IMR-90 (cell line): ENCODE data around the gene MAPK11. TPM values are rescaled to one million over a fixed set of nuclear protein-coding genes. Genes with fewer than 3 reads are reported as not detected.
A peak's percentile ranks its signal among the peaks of the same experiment; 100 is the strongest.

Experiments used
- ATAC-seq: fragments of 200-7000 bp; cut with Tn5 transposase; 2 replicates; pipeline ENCODE4 v1.9.1; 2020; ENCODE audit warnings: low read depth, mild to moderate bottlenecking, moderate library complexity
- BruUV-seq: library from RNA; stranded (reverse); fragments of 400-500 nt; replicated peaks from 2 replicates; lab custom pipeline; 2021; lab: Mats Ljungman, UMichigan
- CTCF ChIA-PET: fragments of 300-600 bp; formaldehyde crosslinking; extraction: SDS; loops from one replicate; lab custom pipeline; 2021; ENCODE audit warnings: antibody characterized with exemption; lab: Yijun Ruan, JAX
- POLR2A ChIA-PET: fragments of 300-600 bp; sonication (Branson Sonifier 250); formaldehyde crosslinking; loops from one replicate; lab custom pipeline; 2022; ENCODE audit warnings: antibody characterized with exemption; ENCODE audit not compliant: unreplicated experiment; lab: Charles Lee
- DNase-seq: peaks from one replicate; pipeline ENCODE4 v3.0.0; 2013
- H2AFZ ChIP-seq: replicated peaks from 2 replicates; pipeline ENCODE3; 2013; ENCODE audit warnings: low read length, mild to moderate bottlenecking; ENCODE audit not compliant: poor library complexity
- H2AK5ac ChIP-seq: 2 replicates; pipeline ENCODE4 v1.6.1; 2013; ENCODE audit warnings: low read depth, low read length, inconsistent platforms
- H2AK9ac ChIP-seq: replicated peaks from 2 replicates; pipeline ENCODE3; 2013; ENCODE audit warnings: mild to moderate bottlenecking, low read depth, low read length, moderate library complexity; ENCODE audit not compliant: poor library complexity
- H2BK120ac ChIP-seq: 2 replicates; pipeline ENCODE4 v1.6.1; 2013; ENCODE audit warnings: low read depth, low read length, inconsistent platforms
- H2BK15ac ChIP-seq: 3 replicates; pipeline ENCODE4 v1.6.1; 2013; ENCODE audit warnings: low read depth, low read length, inconsistent platforms
- H2BK20ac ChIP-seq: 2 replicates; pipeline ENCODE4 v1.6.1; 2013; ENCODE audit warnings: low read depth, mild to moderate bottlenecking, inconsistent platforms, low read length, moderate library complexity
- H2BK5ac ChIP-seq: 2 replicates; pipeline ENCODE4 v1.6.1; 2013; ENCODE audit warnings: mild to moderate bottlenecking, low read depth, low read length, inconsistent platforms; ENCODE audit not compliant: poor library complexity, severe bottlenecking
- H3K14ac ChIP-seq: replicated peaks from 2 replicates; pipeline ENCODE4 v1.6.1; 2013; ENCODE audit warnings: low read depth, low read length, inconsistent platforms
- H3K18ac ChIP-seq: 2 replicates; pipeline ENCODE4 v1.6.1; 2013; ENCODE audit warnings: low read depth, low read length, control low read depth
- H3K23ac ChIP-seq: 2 replicates; pipeline ENCODE4 v1.6.1; 2013; ENCODE audit warnings: low read depth, low read length, inconsistent platforms
- H3K27ac ChIP-seq: 2 replicates; pipeline ENCODE4 v1.5.1; 2013; ENCODE audit warnings: mild to moderate bottlenecking, control low read depth, low read length; ENCODE audit not compliant: insufficient read depth
- H3K27me3 ChIP-seq: 2 replicates; pipeline ENCODE4 v1.6.1; 2013; ENCODE audit warnings: low read length; ENCODE audit not compliant: control insufficient read depth, insufficient read depth
- H3K36me3 ChIP-seq: 2 replicates; pipeline ENCODE4 v1.6.1; 2013; ENCODE audit warnings: low read length, mixed read lengths; ENCODE audit not compliant: control insufficient read depth, insufficient read depth
- H3K4ac ChIP-seq: 2 replicates; pipeline ENCODE4 v1.6.1; 2013; ENCODE audit warnings: low read depth, low read length, inconsistent platforms
- H3K4me1 ChIP-seq: 2 replicates; pipeline ENCODE4 v1.6.1; 2013; ENCODE audit warnings: low read length, mixed read lengths; ENCODE audit not compliant: control insufficient read depth, insufficient read depth
- H3K4me2 ChIP-seq: 2 replicates; pipeline ENCODE4 v1.6.1; 2013; ENCODE audit warnings: low read depth, mild to moderate bottlenecking, control low read depth, low read length, moderate library complexity
- H3K4me3 ChIP-seq: 2 replicates; pipeline ENCODE4 v1.5.1; 2013; ENCODE audit warnings: low read depth, mild to moderate bottlenecking, control low read depth, low read length, moderate library complexity; ENCODE audit not compliant: insufficient read depth
- H3K56ac ChIP-seq: 2 replicates; pipeline ENCODE4 v1.6.1; 2013; ENCODE audit warnings: low read length, inconsistent platforms; ENCODE audit not compliant: insufficient read depth; ENCODE audit errors: extremely low read depth
- H3K79me1 ChIP-seq, 2 experiments: 2 replicates each; pipeline ENCODE4 v1.6.1; 2013; ENCODE audit warnings: low read length in 2 of 2, inconsistent platforms in 1 of 2, low read depth in 1 of 2
- H3K9ac ChIP-seq: 2 replicates; pipeline ENCODE4 v1.6.1; 2013; ENCODE audit warnings: low read depth, low read length, control low read depth
- H3K9me1 ChIP-seq: 2 replicates; pipeline ENCODE4 v1.6.1; 2013; ENCODE audit warnings: low read length, inconsistent platforms; ENCODE audit not compliant: insufficient read depth
- H3K9me3 ChIP-seq: 2 replicates; pipeline ENCODE4 v1.6.1; 2013; ENCODE audit warnings: low read length; ENCODE audit not compliant: control insufficient read depth, insufficient read depth
- H4K20me1 ChIP-seq: 2 replicates; pipeline ENCODE4 v1.6.1; 2013; ENCODE audit warnings: low read length, inconsistent platforms; ENCODE audit not compliant: insufficient read depth
- H4K5ac ChIP-seq: 2 replicates; pipeline ENCODE4 v1.6.1; 2013; ENCODE audit warnings: mild to moderate bottlenecking, low read depth, low read length, control low read depth
- H4K8ac ChIP-seq, 2 experiments: 2 replicates each; pipeline ENCODE4 v1.6.1; 2013; ENCODE audit warnings: low read depth in 2 of 2, low read length in 2 of 2, control low read depth in 1 of 2, inconsistent platforms in 1 of 2
- H4K91ac ChIP-seq: 2 replicates; pipeline ENCODE4 v1.6.1; 2013; ENCODE audit warnings: low read depth, low read length, inconsistent platforms; ENCODE audit not compliant: insufficient read depth
- MAFK ChIP-seq: IDR thresholded peaks from 2 replicates; pipeline ENCODE4 v1.6.1; 2012; ENCODE audit warnings: low read depth, low read length, improper control_type of control experiment
- MXI1 ChIP-seq: IDR thresholded peaks from 2 replicates; pipeline ENCODE4 v1.6.1; 2012; ENCODE audit warnings: low read depth, mild to moderate bottlenecking, low read length, moderate library complexity, borderline replicate concordance
- NFE2L2 ChIP-seq: fragments of 150-350 bp; IDR thresholded peaks from 2 replicates; pipeline ENCODE4 v1.6.1; 2016; ENCODE audit warnings: low read depth, mild to moderate bottlenecking, low read length
- POLR2A ChIP-seq: IDR thresholded peaks from 2 replicates; pipeline ENCODE4 v1.6.1; 2012; ENCODE audit warnings: mild to moderate bottlenecking, low read depth, low read length
- RAD21 ChIP-seq: IDR thresholded peaks from 2 replicates; pipeline ENCODE4 v1.6.1; 2012; ENCODE audit warnings: low read length, improper control_type of control experiment
- RCOR1 ChIP-seq: IDR thresholded peaks from 2 replicates; pipeline ENCODE4 v1.6.1; 2012; ENCODE audit warnings: mild to moderate bottlenecking, low read length, improper control_type of control experiment; ENCODE audit not compliant: insufficient replicate concordance
- RFX5 ChIP-seq: IDR thresholded peaks from 2 replicates; pipeline ENCODE4 v1.8.0; 2012; ENCODE audit warnings: low read depth, mild to moderate bottlenecking, low read length, moderate library complexity
- SMC3 ChIP-seq: fragments of 150-350 bp; IDR thresholded peaks from 2 replicates; pipeline ENCODE4 v1.6.1; 2016; ENCODE audit warnings: low read depth, mild to moderate bottlenecking, antibody characterized with exemption, low read length, moderate library complexity
- WGBS, 2 experiments: methylation state at CpG; one replicate each; pipeline versions ENCODE4 v1.1.5 to v1.1.7; 2013; ENCODE audit warnings: missing lambda C conversion rate in 2 of 2; ENCODE audit not compliant: insufficient read length in 1 of 2; ENCODE audit errors: extremely low coverage in 2 of 2; 5-methylcytosine and 5-hydroxymethylcytosine counted together
- dilution Hi-C: fragments of 300-500 bp; cut with HindIII; formaldehyde crosslinking; loops from one replicate; pipeline ENCODE4 v1.14.3; 2018; ENCODE audit warnings: low sequenced_read_pairs; ENCODE audit not compliant: unreplicated experiment
- in situ Hi-C: fragments of 300-500 bp; cut with MboI; formaldehyde crosslinking; loops from 3 replicates; pipeline ENCODE4 v1.14.3; 2019; ENCODE audit warnings: low sequenced_read_pairs, inconsistent platforms, mixed read lengths
- intact Hi-C: fragments of 100-400 bp; cut with micrococcal nuclease; formaldehyde crosslinking; loops from 2 replicates; pipeline ENCODE4 v1.10.0; 2022
- polyA plus RNA-seq, 3 experiments: library from polyadenylated mRNA; depleted of rRNA; stranded (reverse); fragments of >200 nt; gene quantifications; 2 replicates each; pipeline ENCODE4 v1.2.3, GENCODE V29; 2012; ENCODE audit warnings: low replicate concordance in 1 of 3
- total RNA-seq: library from RNA; depleted of rRNA; stranded (reverse); fragments of >200 nt; gene quantifications from 2 replicates; pipeline ENCODE4 v1.2.3, GENCODE V29; 2012
- TF ChIP-seq, protein P1 (sequence below): fragments of 150-350 bp; IDR thresholded peaks from 2 replicates; pipeline ENCODE4 v1.6.1; 2017; ENCODE audit warnings: mild to moderate bottlenecking, antibody characterized with exemption, low read length, low read depth
- TF ChIP-seq, protein P2 (sequence below): fragments of 150-350 bp; IDR thresholded peaks from 2 replicates; pipeline ENCODE4 v1.6.1; 2016; ENCODE audit warnings: low read depth, mild to moderate bottlenecking, low read length, moderate library complexity, borderline replicate concordance

MAPK11 gene
- total and polyA plus RNA-seq, 2 of the 4 experiments (the other 2 are of a cell fraction) = 8.1 to 14.4 TPM

DNA sequence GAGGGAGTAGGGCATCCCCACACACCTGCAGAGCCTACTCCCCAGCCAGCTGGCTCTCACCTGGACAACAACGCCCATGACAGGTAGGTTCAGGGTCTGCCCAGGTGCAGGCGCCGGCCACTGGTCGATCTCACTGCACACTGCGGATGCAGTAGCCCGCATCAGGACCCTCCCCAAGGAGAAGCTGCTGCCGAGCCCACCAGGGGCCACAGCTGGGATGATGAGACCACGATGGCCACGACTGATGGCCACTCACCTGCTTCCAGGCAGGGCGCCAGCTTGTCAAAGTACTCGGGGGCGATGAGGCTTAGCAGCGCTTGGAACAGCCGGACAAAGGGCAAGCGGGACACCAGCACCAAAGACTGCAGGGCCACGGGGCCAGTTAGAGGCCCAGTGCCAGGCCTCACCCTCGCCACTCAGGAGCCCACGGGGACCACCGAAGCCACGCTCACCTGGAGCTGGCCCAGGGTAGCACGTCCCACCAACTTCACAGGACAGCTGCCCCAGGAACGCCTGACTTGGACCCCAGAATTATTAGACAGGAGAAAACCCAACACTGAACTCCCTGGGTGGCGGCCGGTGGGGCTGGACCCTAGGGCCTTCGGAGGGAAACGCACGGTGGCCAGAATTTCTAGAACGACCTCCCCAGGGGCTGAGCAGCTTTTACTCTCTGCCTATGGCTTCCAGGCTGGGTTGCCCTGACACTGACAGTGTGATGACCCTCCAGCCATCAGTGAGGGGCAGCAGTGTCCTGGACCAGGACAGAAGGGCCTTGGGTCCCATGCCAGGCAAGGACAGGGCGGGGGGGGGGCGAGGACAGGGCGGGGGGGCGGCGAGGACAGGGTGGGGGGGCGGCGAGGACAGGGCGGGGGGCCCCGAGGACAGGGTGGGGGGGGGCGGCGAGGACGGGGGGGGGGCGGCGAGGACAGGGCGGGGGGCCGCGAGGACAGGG is 46.2 kb upstream of the MAPK11 start:
- H2AK5ac ChIP-seq = peak overlapping the region; percentile 28; the same call in 1 of the 2 replicates
- 92% methylated on average over 19 of the region's 45 CpGs; no CpG with 5 or more reads in 1 of the 2 experiments for WGBS, 2 experiments
- BruUV-seq = no TSS peak
- no peak overlapping the region for H2AK9ac ChIP-seq
- no peak overlapping the region for H3K4ac ChIP-seq
- intact Hi-C loops (no loop called here), dilution Hi-C loops (no loop called here), in situ Hi-C loops (no loop called here)
- H4K8ac ChIP-seq = no peak overlapping the region
- H2BK5ac ChIP-seq = no peak overlapping the region
- H3K56ac ChIP-seq = no peak overlapping the region
- H4K5ac ChIP-seq = no peak overlapping the region
- no peak overlapping the region for H3K27ac ChIP-seq
- no peak overlapping the region for H2BK15ac ChIP-seq
- H3K18ac ChIP-seq = no peak overlapping the region
- TF ChIP-seq, protein P1, sequence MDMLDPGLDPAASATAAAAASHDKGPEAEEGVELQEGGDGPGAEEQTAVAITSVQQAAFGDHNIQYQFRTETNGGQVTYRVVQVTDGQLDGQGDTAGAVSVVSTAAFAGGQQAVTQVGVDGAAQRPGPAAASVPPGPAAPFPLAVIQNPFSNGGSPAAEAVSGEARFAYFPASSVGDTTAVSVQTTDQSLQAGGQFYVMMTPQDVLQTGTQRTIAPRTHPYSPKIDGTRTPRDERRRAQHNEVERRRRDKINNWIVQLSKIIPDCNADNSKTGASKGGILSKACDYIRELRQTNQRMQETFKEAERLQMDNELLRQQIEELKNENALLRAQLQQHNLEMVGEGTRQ = no peak
- TF ChIP-seq SMC3 = no peak
- TF ChIP-seq RCOR1 = no peak
- no peak for TF ChIP-seq MXI1
- TF ChIP-seq RFX5 = no peak
- TF ChIP-seq NFE2L2 = no peak
- no peak for TF ChIP-seq MAFK
- TF ChIP-seq RAD21 = no peak
- TF ChIP-seq POLR2A = no peak
- TF ChIP-seq, protein P2, sequence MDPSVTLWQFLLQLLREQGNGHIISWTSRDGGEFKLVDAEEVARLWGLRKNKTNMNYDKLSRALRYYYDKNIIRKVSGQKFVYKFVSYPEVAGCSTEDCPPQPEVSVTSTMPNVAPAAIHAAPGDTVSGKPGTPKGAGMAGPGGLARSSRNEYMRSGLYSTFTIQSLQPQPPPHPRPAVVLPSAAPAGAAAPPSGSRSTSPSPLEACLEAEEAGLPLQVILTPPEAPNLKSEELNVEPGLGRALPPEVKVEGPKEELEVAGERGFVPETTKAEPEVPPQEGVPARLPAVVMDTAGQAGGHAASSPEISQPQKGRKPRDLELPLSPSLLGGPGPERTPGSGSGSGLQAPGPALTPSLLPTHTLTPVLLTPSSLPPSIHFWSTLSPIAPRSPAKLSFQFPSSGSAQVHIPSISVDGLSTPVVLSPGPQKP = no peak
- no peak overlapping the region for H4K91ac ChIP-seq
- ATAC-seq (no peak), DNase-seq (no peak)
- H3K79me1 ChIP-seq = no peaks in the 10 kb centered on the region
- H3K4me3 ChIP-seq = no peak overlapping the region
- no peaks in the 10 kb centered on the region for H3K36me3 ChIP-seq
- no peak overlapping the region for H3K9ac ChIP-seq
- H4K20me1 ChIP-seq = no peaks in the 10 kb centered on the region
- H3K4me2 ChIP-seq = no peak overlapping the region
- H3K9me3 ChIP-seq = no peaks in the 10 kb centered on the region
- H2BK20ac ChIP-seq = no peak overlapping the region
- H3K14ac ChIP-seq = no peak overlapping the region
- no peaks in the 10 kb centered on the region for H3K4me1 ChIP-seq
- POLR2A ChIA-PET = no interaction called here
- no peak overlapping the region for H3K23ac ChIP-seq
- no peak overlapping the region for H2BK120ac ChIP-seq
- H3K9me1 ChIP-seq = no peaks in the 10 kb centered on the region
- H3K27me3 ChIP-seq = peaks cover 3% of the 10 kb centered on the region; the same call in 1 of the 2 replicates
- no peak overlapping the region for H2AFZ ChIP-seq
- CTCF ChIA-PET = no interaction called here
